GM23338 (cell line): ENCODE data around the gene TMEM242. TPM values are rescaled to one million over a fixed set of nuclear protein-coding genes. Genes with fewer than 3 reads are reported as not detected.

ENCODE experiments used
- ATAC-seq: fragments of 200-7000 bp; cut with Tn5 transposase; 3 replicates; pipeline ENCODE4 v1.9.1; 2020
- DNase-seq: peaks from one replicate; pipeline ENCODE4 v3.0.0-alpha.2; 2015; ENCODE audit warnings: low spot score
- H2AFZ ChIP-seq: fragments of 200-600 bp; sonication (generic); 2 replicates; pipeline ENCODE4 v1.8.0; 2016; ENCODE audit warnings: antibody characterized with exemption, mild to moderate bottlenecking, moderate library complexity
- H3F3A ChIP-seq: fragments of 200-600 bp; sonication (generic); replicated peaks from 2 replicates; pipeline ENCODE4 v1.8.0; 2017; ENCODE audit warnings: antibody characterized with exemption, mixed run types, low read depth
- H3K27ac ChIP-seq: fragments of 200-600 bp; sonication (generic); 2 replicates; pipeline ENCODE4 v1.6.1; 2016; ENCODE audit warnings: low read depth
- H3K27me3 ChIP-seq: fragments of 200-600 bp; sonication (generic); 2 replicates; pipeline ENCODE4 v1.8.0; 2016; ENCODE audit warnings: mild to moderate bottlenecking, mixed run types, moderate library complexity; ENCODE audit not compliant: insufficient read depth
- H3K36me3 ChIP-seq: fragments of 200-600 bp; sonication (generic); 2 replicates; pipeline ENCODE4 v1.8.0; 2016; ENCODE audit warnings: mild to moderate bottlenecking; ENCODE audit not compliant: insufficient read depth
- H3K4me1 ChIP-seq: fragments of 200-600 bp; sonication (generic); 2 replicates; pipeline ENCODE4 v1.8.0; 2016; ENCODE audit warnings: mild to moderate bottlenecking, moderate library complexity; ENCODE audit not compliant: insufficient read depth
- H3K4me2 ChIP-seq: fragments of 200-600 bp; sonication (generic); 2 replicates; pipeline ENCODE4 v1.7.1; 2017; ENCODE audit warnings: mixed run types
- H3K4me3 ChIP-seq: fragments of 200-600 bp; sonication (generic); 2 replicates; pipeline ENCODE4 v1.6.1; 2016; ENCODE audit warnings: mixed run types
- H3K79me2 ChIP-seq: fragments of 200-600 bp; sonication (generic); replicated peaks from 2 replicates; pipeline ENCODE4 v1.8.0; 2017; ENCODE audit warnings: mild to moderate bottlenecking; ENCODE audit not compliant: insufficient read depth
- H3K9me2 ChIP-seq: fragments of 200-600 bp; sonication (generic); 2 replicates; pipeline ENCODE4 v1.8.0; 2017; ENCODE audit not compliant: insufficient read depth
- H4K20me1 ChIP-seq: fragments of 200-600 bp; sonication (generic); replicated peaks from 2 replicates; pipeline ENCODE4 v1.8.0; 2017; ENCODE audit warnings: mild to moderate bottlenecking; ENCODE audit not compliant: insufficient read depth
- H3K27ac Mint-ChIP-seq: 2 replicates; pipeline ENCODE4 v1.8.0; 2020; ENCODE audit warnings: inconsistent platforms, mild to moderate bottlenecking, moderate library complexity, mixed read lengths
- H3K27me3 Mint-ChIP-seq: 3 replicates; pipeline ENCODE4 v1.8.0; 2022; ENCODE audit warnings: low read depth, mild to moderate bottlenecking, moderate library complexity, mixed read lengths, inconsistent platforms; ENCODE audit not compliant: insufficient read depth, poor library complexity
- H3K36me3 Mint-ChIP-seq: 3 replicates; pipeline ENCODE4 v1.8.0; 2021; ENCODE audit warnings: low read depth, mild to moderate bottlenecking, inconsistent platforms, moderate library complexity, mixed read lengths
- H3K4me1 Mint-ChIP-seq: 3 replicates; pipeline ENCODE4 v1.8.0; 2020; ENCODE audit warnings: mild to moderate bottlenecking, inconsistent platforms, mixed read lengths
- H3K4me3 Mint-ChIP-seq: 3 replicates; pipeline ENCODE4 v1.8.0; 2021; ENCODE audit warnings: moderate library complexity, mild to moderate bottlenecking, inconsistent platforms, mixed read lengths
- H3K9me3 Mint-ChIP-seq: 3 replicates; pipeline ENCODE4 v1.8.0; 2020; ENCODE audit warnings: moderate library complexity, mild to moderate bottlenecking, inconsistent platforms, mixed read lengths
- CREB1 ChIP-seq: fragments of 250-450 bp; sonication (Bioruptor Pico); IDR thresholded peaks from 2 replicates; pipeline ENCODE4 v1.5.0; 2020; ENCODE audit warnings: low read depth, mild to moderate bottlenecking, moderate library complexity
- EZH2 ChIP-seq: fragments of 200-600 bp; sonication (generic); IDR thresholded peaks from one replicate; pipeline ENCODE4 v1.8.0; 2017; ENCODE audit warnings: antibody characterized with exemption, mild to moderate bottlenecking, low read depth; ENCODE audit not compliant: unreplicated experiment
- EZH2phosphoT487 ChIP-seq: fragments of 200-600 bp; sonication (generic); IDR thresholded peaks from one replicate; pipeline ENCODE4 v1.8.1; 2018; ENCODE audit warnings: antibody characterized with exemption; ENCODE audit not compliant: unreplicated experiment
- JUNB ChIP-seq: IDR thresholded peaks from one replicate; pipeline ENCODE4 v1.6.1; 2016; ENCODE audit warnings: antibody characterized with exemption; ENCODE audit not compliant: unreplicated experiment
- NANOG ChIP-seq: IDR thresholded peaks from 2 replicates; pipeline ENCODE4 v1.6.1; 2016; ENCODE audit warnings: antibody characterized with exemption, borderline replicate concordance
- POLR2AphosphoS5 ChIP-seq: IDR thresholded peaks from 2 replicates; pipeline ENCODE4 v1.6.1; 2016; ENCODE audit warnings: antibody characterized with exemption, low read depth
- STAT1 ChIP-seq: IDR thresholded peaks from one replicate; pipeline ENCODE4 v1.6.1; 2016; ENCODE audit warnings: antibody characterized with exemption; ENCODE audit not compliant: unreplicated experiment
- ZNF114 ChIP-seq: fragments of 250-450 bp; sonication (Bioruptor Pico); IDR thresholded peaks from 2 replicates; pipeline ENCODE4 v1.5.0; 2020; ENCODE audit warnings: mild to moderate bottlenecking, moderate library complexity
- ZNF331 ChIP-seq: fragments of 250-450 bp; sonication (Bioruptor Pico); IDR thresholded peaks from 2 replicates; pipeline ENCODE4 v1.5.0; 2020; ENCODE audit warnings: low read depth, mild to moderate bottlenecking, moderate library complexity
- polyA plus RNA-seq: library from polyadenylated mRNA; unstranded; fragments of >200 nt; fragmentation: Nextera tagmentation; extraction: Ambion mirVana; gene quantifications from 2 replicates; pipeline ENCODE4 v1.2.1, GENCODE V29; 2016
- total RNA-seq: library from RNA; depleted of rRNA; stranded (reverse); fragments of >200 nt; shearing (Covaris generic); gene quantifications from 2 replicates; pipeline ENCODE4 v1.2.3, GENCODE V29; 2014
- TF ChIP-seq, protein P1 (sequence below): fragments of 250-450 bp; sonication (Bioruptor Pico); IDR thresholded peaks from 2 replicates; pipeline ENCODE4 v1.5.0; 2020; ENCODE audit warnings: mild to moderate bottlenecking, moderate library complexity
- TF ChIP-seq, protein P2 (sequence below): IDR thresholded peaks from 2 replicates; pipeline ENCODE4 v1.6.1; 2016; ENCODE audit warnings: antibody characterized with exemption
- TF ChIP-seq, protein P3 (sequence below), 2 experiments: fragments of 200-600 bp in 1 of 2; sonication (generic) in 1 of 2; conservative IDR thresholded peaks; 2 replicates each; pipeline versions ENCODE4 v1.5.1 to v1.6.1; 2016 to 2017; ENCODE audit warnings: antibody characterized with exemption in 2 of 2, low read depth in 2 of 2, mild to moderate bottlenecking in 2 of 2, moderate library complexity in 1 of 2
- TF ChIP-seq, protein P4 (sequence below): IDR thresholded peaks from one replicate; pipeline ENCODE4 v1.6.1; 2018; ENCODE audit warnings: antibody characterized with exemption; ENCODE audit not compliant: unreplicated experiment

TMEM242 gene
- total and polyA plus RNA-seq, 2 experiments from 2014 or later = 3.7 to 9.7 TPM

DNA sequence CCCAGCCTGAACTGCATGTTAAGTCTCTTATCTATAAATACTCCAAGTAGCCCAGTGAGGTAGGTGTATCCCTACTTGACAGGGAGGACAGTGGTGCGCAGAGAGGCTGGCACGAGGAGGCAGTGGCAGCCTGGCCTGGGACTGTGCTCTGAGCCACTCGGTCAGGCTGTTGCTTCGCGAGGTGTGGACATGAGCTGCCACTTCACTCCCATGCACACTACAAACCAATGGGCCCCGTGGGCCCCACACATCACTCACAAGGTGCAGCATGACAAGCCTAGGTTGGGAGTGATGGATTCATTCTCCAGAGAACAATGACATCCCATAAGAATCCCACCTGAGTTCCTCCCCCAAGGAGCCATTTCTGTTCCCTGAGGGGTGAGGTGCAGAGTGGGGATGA is 54.9 kb downstream of the TMEM242 start:
- H3K9me3 Mint-ChIP-seq = peaks cover 9% of the 10 kb centered on the region
- H3K79me2 ChIP-seq = no peaks in the 10 kb centered on the region
- H3K27ac ChIP-seq = no peak overlapping the region
- no peak overlapping the region for H3K27ac Mint-ChIP-seq
- peaks cover 3% of the 10 kb centered on the region; the same call in 1 of the 2 replicates for H3F3A ChIP-seq
- no peaks in the 10 kb centered on the region for H3K36me3 ChIP-seq
- no peaks in the 10 kb centered on the region for H3K9me2 ChIP-seq
- peaks cover 4% of the 10 kb centered on the region; the same call in 1 of the 2 replicates for H3K4me1 ChIP-seq
- H2AFZ ChIP-seq = no peak overlapping the region
- peaks cover 10% of the 10 kb centered on the region for H3K4me1 Mint-ChIP-seq
- H3K27me3 Mint-ChIP-seq = peaks cover 9% of the 10 kb centered on the region
- ATAC-seq = no peak
- peaks cover under 1% of the 10 kb centered on the region; the same call in 1 of the 2 replicates for H3K27me3 ChIP-seq
- DNase-seq = no peak
- peaks cover 6% of the 10 kb centered on the region; the same call in 1 of the 3 replicates for H3K36me3 Mint-ChIP-seq
- H3K4me3 ChIP-seq = no peak overlapping the region
- no peaks in the 10 kb centered on the region for H4K20me1 ChIP-seq
- H3K4me2 ChIP-seq = no peak overlapping the region
- no peak overlapping the region for H3K4me3 Mint-ChIP-seq
- TF ChIP-seq EZH2phosphoT487 = no peak
- no peak for TF ChIP-seq STAT1
- TF ChIP-seq, protein P1, sequence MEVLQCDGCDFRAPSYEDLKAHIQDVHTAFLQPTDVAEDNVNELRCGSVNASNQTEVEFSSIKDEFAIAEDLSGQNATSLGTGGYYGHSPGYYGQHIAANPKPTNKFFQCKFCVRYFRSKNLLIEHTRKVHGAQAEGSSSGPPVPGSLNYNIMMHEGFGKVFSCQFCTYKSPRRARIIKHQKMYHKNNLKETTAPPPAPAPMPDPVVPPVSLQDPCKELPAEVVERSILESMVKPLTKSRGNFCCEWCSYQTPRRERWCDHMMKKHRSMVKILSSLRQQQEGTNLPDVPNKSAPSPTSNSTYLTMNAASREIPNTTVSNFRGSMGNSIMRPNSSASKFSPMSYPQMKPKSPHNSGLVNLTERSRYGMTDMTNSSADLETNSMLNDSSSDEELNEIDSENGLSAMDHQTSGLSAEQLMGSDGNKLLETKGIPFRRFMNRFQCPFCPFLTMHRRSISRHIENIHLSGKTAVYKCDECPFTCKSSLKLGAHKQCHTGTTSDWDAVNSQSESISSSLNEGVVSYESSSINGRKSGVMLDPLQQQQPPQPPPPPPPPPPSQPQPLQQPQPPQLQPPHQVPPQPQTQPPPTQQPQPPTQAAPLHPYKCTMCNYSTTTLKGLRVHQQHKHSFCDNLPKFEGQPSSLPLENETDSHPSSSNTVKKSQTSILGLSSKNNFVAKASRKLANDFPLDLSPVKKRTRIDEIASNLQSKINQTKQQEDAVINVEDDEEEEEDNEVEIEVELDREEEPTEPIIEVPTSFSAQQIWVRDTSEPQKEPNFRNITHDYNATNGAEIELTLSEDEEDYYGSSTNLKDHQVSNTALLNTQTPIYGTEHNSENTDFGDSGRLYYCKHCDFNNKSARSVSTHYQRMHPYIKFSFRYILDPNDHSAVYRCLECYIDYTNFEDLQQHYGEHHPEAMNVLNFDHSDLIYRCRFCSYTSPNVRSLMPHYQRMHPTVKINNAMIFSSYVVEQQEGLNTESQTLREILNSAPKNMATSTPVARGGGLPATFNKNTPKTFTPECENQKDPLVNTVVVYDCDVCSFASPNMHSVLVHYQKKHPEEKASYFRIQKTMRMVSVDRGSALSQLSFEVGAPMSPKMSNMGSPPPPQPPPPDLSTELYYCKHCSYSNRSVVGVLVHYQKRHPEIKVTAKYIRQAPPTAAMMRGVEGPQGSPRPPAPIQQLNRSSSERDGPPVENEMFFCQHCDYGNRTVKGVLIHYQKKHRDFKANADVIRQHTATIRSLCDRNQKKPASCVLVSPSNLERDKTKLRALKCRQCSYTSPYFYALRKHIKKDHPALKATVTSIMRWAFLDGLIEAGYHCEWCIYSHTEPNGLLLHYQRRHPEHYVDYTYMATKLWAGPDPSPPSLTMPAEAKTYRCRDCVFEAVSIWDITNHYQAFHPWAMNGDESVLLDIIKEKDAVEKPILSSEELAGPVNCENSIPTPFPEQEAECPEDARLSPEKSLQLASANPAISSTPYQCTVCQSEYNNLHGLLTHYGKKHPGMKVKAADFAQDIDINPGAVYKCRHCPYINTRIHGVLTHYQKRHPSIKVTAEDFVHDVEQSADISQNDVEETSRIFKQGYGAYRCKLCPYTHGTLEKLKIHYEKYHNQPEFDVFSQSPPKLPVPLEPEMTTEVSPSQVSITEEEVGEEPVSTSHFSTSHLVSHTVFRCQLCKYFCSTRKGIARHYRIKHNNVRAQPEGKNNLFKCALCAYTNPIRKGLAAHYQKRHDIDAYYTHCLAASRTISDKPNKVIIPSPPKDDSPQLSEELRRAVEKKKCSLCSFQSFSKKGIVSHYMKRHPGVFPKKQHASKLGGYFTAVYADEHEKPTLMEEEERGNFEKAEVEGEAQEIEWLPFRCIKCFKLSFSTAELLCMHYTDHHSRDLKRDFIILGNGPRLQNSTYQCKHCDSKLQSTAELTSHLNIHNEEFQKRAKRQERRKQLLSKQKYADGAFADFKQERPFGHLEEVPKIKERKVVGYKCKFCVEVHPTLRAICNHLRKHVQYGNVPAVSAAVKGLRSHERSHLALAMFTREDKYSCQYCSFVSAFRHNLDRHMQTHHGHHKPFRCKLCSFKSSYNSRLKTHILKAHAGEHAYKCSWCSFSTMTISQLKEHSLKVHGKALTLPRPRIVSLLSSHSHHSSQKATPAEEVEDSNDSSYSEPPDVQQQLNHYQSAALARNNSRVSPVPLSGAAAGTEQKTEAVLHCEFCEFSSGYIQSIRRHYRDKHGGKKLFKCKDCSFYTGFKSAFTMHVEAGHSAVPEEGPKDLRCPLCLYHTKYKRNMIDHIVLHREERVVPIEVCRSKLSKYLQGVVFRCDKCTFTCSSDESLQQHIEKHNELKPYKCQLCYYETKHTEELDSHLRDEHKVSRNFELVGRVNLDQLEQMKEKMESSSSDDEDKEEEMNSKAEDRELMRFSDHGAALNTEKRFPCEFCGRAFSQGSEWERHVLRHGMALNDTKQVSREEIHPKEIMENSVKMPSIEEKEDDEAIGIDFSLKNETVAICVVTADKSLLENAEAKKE = no peak
- no peak for TF ChIP-seq JUNB
- TF ChIP-seq NANOG = no peak
- TF ChIP-seq, protein P2, sequence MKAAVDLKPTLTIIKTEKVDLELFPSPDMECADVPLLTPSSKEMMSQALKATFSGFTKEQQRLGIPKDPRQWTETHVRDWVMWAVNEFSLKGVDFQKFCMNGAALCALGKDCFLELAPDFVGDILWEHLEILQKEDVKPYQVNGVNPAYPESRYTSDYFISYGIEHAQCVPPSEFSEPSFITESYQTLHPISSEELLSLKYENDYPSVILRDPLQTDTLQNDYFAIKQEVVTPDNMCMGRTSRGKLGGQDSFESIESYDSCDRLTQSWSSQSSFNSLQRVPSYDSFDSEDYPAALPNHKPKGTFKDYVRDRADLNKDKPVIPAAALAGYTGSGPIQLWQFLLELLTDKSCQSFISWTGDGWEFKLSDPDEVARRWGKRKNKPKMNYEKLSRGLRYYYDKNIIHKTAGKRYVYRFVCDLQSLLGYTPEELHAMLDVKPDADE = no peak
- TF ChIP-seq, protein P3, sequence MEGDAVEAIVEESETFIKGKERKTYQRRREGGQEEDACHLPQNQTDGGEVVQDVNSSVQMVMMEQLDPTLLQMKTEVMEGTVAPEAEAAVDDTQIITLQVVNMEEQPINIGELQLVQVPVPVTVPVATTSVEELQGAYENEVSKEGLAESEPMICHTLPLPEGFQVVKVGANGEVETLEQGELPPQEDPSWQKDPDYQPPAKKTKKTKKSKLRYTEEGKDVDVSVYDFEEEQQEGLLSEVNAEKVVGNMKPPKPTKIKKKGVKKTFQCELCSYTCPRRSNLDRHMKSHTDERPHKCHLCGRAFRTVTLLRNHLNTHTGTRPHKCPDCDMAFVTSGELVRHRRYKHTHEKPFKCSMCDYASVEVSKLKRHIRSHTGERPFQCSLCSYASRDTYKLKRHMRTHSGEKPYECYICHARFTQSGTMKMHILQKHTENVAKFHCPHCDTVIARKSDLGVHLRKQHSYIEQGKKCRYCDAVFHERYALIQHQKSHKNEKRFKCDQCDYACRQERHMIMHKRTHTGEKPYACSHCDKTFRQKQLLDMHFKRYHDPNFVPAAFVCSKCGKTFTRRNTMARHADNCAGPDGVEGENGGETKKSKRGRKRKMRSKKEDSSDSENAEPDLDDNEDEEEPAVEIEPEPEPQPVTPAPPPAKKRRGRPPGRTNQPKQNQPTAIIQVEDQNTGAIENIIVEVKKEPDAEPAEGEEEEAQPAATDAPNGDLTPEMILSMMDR (conservative IDR thresholded peaks at IDR 0.05; ENCODE audit: low read depth in 2 of 2) = no peak
- TF ChIP-seq ZNF114 (CRISPR knock-in tag) = no peak
- no peak for TF ChIP-seq ZNF331 (CRISPR knock-in tag)
- TF ChIP-seq CREB1 = no peak
- TF ChIP-seq POLR2AphosphoS5 = no peak
- TF ChIP-seq EZH2 = no peak
- TF ChIP-seq, protein P4, sequence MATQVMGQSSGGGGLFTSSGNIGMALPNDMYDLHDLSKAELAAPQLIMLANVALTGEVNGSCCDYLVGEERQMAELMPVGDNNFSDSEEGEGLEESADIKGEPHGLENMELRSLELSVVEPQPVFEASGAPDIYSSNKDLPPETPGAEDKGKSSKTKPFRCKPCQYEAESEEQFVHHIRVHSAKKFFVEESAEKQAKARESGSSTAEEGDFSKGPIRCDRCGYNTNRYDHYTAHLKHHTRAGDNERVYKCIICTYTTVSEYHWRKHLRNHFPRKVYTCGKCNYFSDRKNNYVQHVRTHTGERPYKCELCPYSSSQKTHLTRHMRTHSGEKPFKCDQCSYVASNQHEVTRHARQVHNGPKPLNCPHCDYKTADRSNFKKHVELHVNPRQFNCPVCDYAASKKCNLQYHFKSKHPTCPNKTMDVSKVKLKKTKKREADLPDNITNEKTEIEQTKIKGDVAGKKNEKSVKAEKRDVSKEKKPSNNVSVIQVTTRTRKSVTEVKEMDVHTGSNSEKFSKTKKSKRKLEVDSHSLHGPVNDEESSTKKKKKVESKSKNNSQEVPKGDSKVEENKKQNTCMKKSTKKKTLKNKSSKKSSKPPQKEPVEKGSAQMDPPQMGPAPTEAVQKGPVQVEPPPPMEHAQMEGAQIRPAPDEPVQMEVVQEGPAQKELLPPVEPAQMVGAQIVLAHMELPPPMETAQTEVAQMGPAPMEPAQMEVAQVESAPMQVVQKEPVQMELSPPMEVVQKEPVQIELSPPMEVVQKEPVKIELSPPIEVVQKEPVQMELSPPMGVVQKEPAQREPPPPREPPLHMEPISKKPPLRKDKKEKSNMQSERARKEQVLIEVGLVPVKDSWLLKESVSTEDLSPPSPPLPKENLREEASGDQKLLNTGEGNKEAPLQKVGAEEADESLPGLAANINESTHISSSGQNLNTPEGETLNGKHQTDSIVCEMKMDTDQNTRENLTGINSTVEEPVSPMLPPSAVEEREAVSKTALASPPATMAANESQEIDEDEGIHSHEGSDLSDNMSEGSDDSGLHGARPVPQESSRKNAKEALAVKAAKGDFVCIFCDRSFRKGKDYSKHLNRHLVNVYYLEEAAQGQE = no peak
